LNCAP (cell line): ENCODE results near the gene BEGAIN.

Experiments
- TF ChIP-seq, protein P1 (sequence below): fragments of 450-650 bp; IDR thresholded peaks from 2 replicates; pipeline ENCODE4 v1.5.1; 2017; ENCODE audit warnings: mild to moderate bottlenecking

The BEGAIN gene

DNA sequence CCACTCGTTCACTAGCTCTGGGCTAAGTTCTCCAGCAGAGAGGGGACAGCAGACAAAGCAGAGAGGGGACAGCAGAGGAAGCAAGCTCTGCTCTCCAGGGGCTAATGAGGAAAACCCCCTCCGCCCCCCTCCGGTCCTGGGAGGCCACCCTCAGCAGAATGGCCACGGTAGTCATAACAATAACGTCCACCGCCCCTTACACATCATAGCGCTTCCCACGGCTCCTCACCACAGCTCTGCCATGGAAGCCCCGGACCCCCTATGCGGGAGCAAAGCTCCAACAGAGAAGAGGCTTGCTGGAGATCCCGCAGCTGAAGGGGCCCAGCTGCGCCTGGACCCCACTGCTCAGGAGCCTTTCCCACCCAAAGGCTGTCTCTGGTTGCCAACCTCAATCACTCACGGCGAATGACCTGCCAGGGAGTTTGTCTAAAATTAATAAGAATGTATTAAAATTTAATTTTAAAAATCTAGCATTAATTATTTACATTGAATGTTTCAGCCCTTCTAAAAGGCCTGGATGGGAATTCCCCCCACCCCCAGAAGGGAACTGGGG is 17.4 kb downstream of the BEGAIN start:
- TF ChIP-seq, protein P1, sequence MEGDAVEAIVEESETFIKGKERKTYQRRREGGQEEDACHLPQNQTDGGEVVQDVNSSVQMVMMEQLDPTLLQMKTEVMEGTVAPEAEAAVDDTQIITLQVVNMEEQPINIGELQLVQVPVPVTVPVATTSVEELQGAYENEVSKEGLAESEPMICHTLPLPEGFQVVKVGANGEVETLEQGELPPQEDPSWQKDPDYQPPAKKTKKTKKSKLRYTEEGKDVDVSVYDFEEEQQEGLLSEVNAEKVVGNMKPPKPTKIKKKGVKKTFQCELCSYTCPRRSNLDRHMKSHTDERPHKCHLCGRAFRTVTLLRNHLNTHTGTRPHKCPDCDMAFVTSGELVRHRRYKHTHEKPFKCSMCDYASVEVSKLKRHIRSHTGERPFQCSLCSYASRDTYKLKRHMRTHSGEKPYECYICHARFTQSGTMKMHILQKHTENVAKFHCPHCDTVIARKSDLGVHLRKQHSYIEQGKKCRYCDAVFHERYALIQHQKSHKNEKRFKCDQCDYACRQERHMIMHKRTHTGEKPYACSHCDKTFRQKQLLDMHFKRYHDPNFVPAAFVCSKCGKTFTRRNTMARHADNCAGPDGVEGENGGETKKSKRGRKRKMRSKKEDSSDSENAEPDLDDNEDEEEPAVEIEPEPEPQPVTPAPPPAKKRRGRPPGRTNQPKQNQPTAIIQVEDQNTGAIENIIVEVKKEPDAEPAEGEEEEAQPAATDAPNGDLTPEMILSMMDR, result no peak

DNA sequence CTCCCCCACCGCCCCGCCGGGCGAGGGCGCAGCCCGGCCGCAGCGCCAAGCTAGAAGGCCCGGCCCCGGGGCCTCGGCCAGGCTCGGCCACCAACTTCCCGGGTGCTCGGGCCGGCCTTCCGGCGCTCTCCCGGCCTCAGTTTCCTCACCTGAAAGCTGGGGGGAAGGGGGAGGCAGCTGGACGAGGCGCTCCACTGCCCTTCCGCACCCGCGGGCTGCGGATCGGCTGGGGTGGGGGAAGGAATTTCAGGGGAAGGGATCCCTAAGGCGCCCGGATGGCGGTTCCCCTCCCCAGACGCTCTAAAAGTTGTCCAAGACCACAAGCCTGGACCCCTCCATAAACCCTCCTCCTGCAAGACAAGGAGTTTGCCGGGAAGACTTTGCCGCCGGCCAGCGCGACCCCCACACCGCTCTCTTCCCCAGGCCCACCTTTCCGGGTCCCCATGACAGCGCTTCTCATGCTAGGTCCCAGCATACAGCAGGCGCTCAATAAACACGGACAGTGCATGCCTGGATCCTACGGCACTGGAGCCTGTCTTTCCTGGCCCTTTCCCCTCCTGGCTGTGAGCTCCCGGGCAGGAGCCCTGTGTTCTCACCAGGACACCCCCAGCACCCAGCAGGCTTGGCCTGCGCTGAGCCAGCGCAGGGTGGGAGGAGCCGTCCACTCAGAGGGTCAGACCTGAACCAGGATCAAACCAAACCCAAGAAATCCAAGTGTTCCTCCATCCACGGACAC is 18.1 kb downstream of the BEGAIN start:
- TF ChIP-seq, protein P1, result no peak

DNA sequence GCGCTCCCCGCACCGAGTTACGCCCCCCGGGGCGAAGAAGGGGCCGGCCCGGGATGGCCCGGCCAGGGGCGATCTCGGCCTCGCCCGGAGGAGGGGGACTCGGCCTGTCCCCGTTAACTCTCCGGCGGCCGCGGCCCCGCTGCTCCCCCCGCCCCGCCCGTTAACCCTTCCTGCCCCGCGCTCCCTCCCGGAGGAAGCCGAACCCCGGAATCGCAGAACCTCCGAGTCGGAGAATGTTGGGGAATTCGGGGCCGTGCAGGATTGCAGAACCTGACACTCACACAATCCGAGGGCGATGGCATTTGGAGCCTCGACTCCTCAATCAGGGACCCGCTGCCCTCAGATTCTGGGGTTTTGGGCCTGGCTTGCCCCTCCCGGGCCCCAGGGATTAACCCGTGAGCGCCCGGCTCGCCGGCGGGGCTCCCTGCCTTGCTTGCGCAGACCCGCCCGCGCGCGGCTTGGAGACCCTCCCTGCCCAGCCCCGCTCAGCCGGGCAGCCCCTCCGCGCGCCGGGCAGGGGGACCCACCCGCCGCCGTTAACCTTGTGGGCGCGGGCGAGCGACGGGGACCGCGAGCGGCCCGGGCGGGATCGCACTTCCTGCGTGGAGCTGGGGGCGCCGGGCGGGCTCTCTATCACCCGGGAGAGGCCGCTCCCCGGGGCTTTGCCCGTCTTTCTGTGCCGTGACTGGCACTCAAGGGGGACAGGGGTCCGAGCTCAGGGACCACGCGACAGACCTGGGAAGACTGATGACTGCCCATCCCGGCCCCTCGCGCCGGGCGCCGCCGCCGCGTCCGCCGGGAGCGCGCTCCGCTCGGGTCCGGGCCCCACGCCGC is 18.8 kb downstream of the BEGAIN start:
- TF ChIP-seq, protein P1, result no peak

DNA sequence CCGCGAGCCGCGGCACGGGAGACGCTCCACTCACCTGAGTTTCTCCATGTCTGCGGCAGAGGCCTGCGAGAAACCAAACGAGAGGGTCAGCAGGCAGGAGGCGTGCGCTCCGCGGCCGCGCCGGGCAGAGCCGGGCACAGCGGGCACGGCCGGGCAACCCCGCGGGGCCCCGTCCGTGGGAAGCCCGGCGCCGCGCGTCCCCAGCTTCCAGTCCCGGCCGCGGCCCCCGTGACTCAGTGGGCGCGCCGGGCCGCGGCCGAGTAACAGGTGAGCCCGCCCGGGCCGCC is 19.4 kb downstream of the BEGAIN start:
- TF ChIP-seq, protein P1, result no peak

DNA sequence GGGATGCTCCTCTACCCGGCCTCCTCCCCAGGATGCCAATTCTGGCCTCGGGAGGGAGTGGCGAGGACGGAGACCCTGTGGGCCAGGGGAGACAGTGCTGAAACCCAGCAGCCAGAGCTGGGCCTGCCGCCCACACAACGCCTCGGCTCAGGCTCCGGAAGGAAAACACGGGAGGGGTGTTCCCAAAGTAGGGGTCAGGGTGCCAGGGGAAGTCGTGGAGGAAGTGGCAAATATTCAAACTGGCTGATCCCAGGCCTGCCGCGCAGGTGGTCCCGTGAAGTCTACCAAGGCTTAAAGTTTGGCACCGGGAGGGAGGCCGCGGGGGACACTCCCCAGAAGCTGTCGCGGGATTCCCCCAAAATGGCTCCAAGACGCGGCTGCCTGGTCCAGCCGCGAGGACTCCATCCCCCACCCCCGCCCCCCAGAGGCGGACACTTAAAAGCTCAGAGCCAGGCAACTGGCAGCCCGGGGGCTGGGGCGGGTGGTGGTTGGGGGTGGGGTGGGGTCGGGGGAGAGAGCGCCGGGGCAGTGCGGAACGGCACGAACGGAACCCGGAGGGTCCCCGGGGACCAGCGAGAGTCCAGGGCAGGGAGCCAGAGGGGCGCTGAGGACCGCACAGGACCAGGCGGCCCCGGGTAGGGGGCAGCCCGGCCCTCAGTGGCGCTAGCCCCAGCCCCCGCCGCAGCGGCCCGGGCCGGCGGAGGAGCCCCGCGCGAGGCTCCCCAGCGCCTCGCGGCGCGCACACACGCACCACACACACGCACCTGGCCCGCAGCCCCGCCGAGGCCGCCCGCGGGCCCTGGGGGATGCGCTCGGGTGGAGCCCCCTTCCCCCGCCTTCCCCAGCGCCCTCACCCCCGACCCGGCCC is 20.0 kb downstream of the BEGAIN start:
- TF ChIP-seq, protein P1, result no peak

DNA sequence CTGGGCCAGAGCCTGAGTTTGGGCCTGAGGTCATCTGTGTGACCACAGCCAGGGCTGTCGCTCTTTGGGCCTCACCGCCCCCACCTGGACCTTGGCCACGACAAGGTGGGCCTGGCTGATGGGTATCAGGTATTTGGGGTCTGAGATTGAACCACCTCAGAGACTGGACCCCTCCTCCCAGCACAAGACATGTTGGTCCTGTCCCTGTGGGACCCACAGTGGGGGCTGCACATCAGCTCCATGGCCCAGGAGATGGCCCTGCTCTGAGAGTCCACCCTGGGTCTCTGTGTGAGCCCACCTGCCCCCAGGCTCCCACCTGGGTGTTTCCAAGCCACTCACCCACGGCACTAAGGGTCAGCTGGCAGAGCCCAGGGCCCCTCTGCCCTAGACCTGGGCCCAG is 20.6 kb downstream of the BEGAIN start:
- TF ChIP-seq, protein P1, result no peak

DNA sequence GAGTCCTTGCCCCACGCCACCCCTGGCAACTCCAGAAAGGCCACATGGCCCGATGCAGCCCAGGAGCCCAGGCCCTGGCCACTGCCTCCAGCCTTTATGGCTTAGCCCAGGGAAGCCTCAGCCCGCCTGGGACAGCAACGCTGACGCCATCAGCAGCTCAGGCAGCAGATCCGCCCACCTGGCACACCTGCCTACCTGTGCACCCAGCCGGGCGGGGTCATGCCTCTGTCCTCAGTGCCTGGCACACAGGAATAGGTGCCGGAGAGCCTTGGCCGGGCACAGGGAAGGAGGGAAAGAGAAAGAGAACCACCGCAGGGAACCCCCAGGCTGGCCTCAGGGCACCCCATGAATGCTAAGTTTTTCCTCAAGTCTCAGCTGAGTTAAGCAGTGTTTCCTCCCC is 21.1 kb downstream of the BEGAIN start:
- TF ChIP-seq, protein P1, result no peak
